DMS79 treated with DMSO at 0.1 percent for 48 hours (cell line): Measurements from ENCODE around the gene ABCC1.
"Not testable (repeated sequence)": the region's sequence is repeated elsewhere in the genome, so short reads cannot be mapped to it uniquely, and the experiment has no call there.

Experiments used
- DNase-seq: peaks from one replicate; lab custom pipeline; 2025; lab: John Stamatoyannopoulos, UW

The ABCC1 gene

GRCh38 chr16:15949210-15950160 is at the start of gene ABCC1:
ABCC1 (plus strand) TSS chr16:15949616; CDS start chr16:15949752, 136 bp downstream.
- DNase-seq, result no peak

GRCh38 chr16:15900357-15900756 is 49.1 kb upstream of the ABCC1 start:
- no peak for DNase-seq

- no peak for DNase-seq
These were observed 48.4 kb upstream of the ABCC1 start for GRCh38 chr16:15900901-15901500.

GRCh38 chr16:15903960-15904359 is 45.5 kb upstream of the ABCC1 start:
- DNase-seq, result no peak

- peak; percentile 15 for DNase-seq
These were observed 43.0 kb upstream of the ABCC1 start for GRCh38 chr16:15906439-15906838.

- peak; percentile 89 for DNase-seq
These were observed 41.4 kb upstream of the ABCC1 start for GRCh38 chr16:15907863-15908478.

GRCh38 chr16:15911198-15911597 is 38.2 kb upstream of the ABCC1 start:
- no peak for DNase-seq

- no peak for DNase-seq
These were observed 36.2 kb upstream of the ABCC1 start for GRCh38 chr16:15913046-15913698.

- DNase-seq, result no peak
These were observed 33.8 kb upstream of the ABCC1 start for GRCh38 chr16:15915555-15916081.

GRCh38 chr16:15916323-15916722 is 33.1 kb upstream of the ABCC1 start:
- no peak for DNase-seq

GRCh38 chr16:15918314-15918713 is 31.1 kb upstream of the ABCC1 start:
- not testable (repeated sequence) for DNase-seq

- DNase-seq, result no peak
These were observed 30.1 kb upstream of the ABCC1 start for GRCh38 chr16:15919331-15919730.

- DNase-seq, result no peak
These were observed 24.4 kb upstream of the ABCC1 start for GRCh38 chr16:15924996-15925395.

GRCh38 chr16:15925631-15926030 is 23.8 kb upstream of the ABCC1 start:
- no peak for DNase-seq

- no peak for DNase-seq
These were observed 20.9 kb upstream of the ABCC1 start for GRCh38 chr16:15928261-15929104.

GRCh38 chr16:15932939-15933338 is 16.5 kb upstream of the ABCC1 start:
- no peak for DNase-seq

GRCh38 chr16:15933781-15934180 is 15.6 kb upstream of the ABCC1 start:
- no peak for DNase-seq

- no peak for DNase-seq
These were observed 14.4 kb upstream of the ABCC1 start for GRCh38 chr16:15934991-15935390.

GRCh38 chr16:15936809-15937208 is 12.6 kb upstream of the ABCC1 start:
- not testable (repeated sequence) for DNase-seq

GRCh38 chr16:15942931-15943690 is 6.3 kb upstream of the ABCC1 start:
- no peak for DNase-seq
